Suprapubic skin (tissue), 3 donors: ENCODE data around the gene ABHD12B.

Experiments
- POLR2AphosphoS5 ChIP-seq, 3 donors: sonication (generic); formaldehyde crosslinking; IDR thresholded peaks; one replicate each; pipeline ENCODE4 v1.6.1; 2017; ENCODE audit warnings: antibody characterized with exemption in 3 of 3
- TF ChIP-seq, protein P1 (sequence below), 2 donors: fragments of 200-600 bp in 1 of 2; fragments of 450-650 bp in 1 of 2; sonication (generic) in 1 of 2; IDR thresholded peaks; one replicate each; pipeline ENCODE4 v1.5.1; 2016 to 2019; ENCODE audit warnings: antibody characterized with exemption in 2 of 2, mild to moderate bottlenecking in 1 of 2, moderate library complexity in 1 of 2

DNA sequence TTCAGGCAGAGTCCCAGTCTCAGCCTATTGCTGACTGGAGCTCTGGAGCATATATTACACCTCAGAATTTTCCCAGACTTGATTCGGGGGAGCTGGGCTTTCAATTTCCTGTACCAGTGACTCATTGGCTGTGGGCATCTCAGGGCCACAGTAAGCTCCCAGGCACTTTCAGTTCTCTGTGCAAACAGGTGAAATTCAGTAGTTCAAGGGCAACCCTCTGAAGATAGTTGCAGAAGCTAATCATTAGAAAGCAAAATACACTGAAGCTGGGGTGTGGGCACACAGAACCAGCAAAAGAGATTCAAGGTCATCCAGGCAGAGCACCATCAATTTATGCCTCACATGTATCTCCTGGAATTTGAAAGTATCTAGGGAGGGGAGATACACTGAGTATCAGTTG lies 32.8 kb upstream of the ABHD12B start:
- TF ChIP-seq POLR2AphosphoS5 (IDR thresholded peaks at IDR 0.05): no peak
- TF ChIP-seq, protein P1, sequence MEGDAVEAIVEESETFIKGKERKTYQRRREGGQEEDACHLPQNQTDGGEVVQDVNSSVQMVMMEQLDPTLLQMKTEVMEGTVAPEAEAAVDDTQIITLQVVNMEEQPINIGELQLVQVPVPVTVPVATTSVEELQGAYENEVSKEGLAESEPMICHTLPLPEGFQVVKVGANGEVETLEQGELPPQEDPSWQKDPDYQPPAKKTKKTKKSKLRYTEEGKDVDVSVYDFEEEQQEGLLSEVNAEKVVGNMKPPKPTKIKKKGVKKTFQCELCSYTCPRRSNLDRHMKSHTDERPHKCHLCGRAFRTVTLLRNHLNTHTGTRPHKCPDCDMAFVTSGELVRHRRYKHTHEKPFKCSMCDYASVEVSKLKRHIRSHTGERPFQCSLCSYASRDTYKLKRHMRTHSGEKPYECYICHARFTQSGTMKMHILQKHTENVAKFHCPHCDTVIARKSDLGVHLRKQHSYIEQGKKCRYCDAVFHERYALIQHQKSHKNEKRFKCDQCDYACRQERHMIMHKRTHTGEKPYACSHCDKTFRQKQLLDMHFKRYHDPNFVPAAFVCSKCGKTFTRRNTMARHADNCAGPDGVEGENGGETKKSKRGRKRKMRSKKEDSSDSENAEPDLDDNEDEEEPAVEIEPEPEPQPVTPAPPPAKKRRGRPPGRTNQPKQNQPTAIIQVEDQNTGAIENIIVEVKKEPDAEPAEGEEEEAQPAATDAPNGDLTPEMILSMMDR (IDR thresholded peaks at IDR 0.05): no peak
